Lower leg skin (tissue), 4 donors: ENCODE results near the gene S100A7A. TPM values are rescaled to one million over a fixed set of nuclear protein-coding genes. Genes with fewer than 3 reads are reported as not detected.
A peak's percentile ranks its signal among the peaks of the same experiment; 100 is the strongest.

Source experiments
- DNase-seq, 2 donors: peaks; one replicate each; pipeline ENCODE4 v3.0.0-alpha.2; 2019; ENCODE audit warnings: low spot score in 2 of 2
- H3K4me3 ChIP-seq: fragments of 200-600 bp; sonication (generic); 2 replicates; pipeline ENCODE4 v1.5.1; 2017; ENCODE audit warnings: mild to moderate bottlenecking, low read depth; ENCODE audit not compliant: poor library complexity, severe bottlenecking
- POLR2A ChIP-seq, 2 donors: fragments of 450-650 bp; IDR thresholded peaks; one replicate each; pipeline ENCODE4 v1.6.1; 2016 to 2017; ENCODE audit warnings: antibody characterized with exemption in 2 of 2, mild to moderate bottlenecking in 1 of 2, moderate library complexity in 1 of 2
- WGBS, 2 donors: methylation state at CpG; one replicate each; pipeline ENCODE4 v1.1.5; 2018; 5-methylcytosine and 5-hydroxymethylcytosine counted together
- intact Hi-C: fragments of 100-400 bp; cut with DNase I; formaldehyde crosslinking; loops from one replicate; pipeline ENCODE4 v1.15.0; 2023; ENCODE audit warnings: low total_unique reads
- total RNA-seq, 4 donors: library from RNA; depleted of rRNA; stranded (reverse); fragments of >200 nt; gene quantifications; one replicate each; pipeline ENCODE4 v1.1.0, GENCODE V29; 2016
- TF ChIP-seq, protein P1 (sequence below), 3 donors: fragments of 450-650 bp; IDR thresholded peaks; one replicate each; pipeline ENCODE4 v1.5.1; 2016; ENCODE audit warnings: antibody characterized with exemption in 3 of 3, mild to moderate bottlenecking in 3 of 3, moderate library complexity in 2 of 3

S100A7A gene
- total RNA-seq, 4 donors from 2014 or later = not detected

DNA sequence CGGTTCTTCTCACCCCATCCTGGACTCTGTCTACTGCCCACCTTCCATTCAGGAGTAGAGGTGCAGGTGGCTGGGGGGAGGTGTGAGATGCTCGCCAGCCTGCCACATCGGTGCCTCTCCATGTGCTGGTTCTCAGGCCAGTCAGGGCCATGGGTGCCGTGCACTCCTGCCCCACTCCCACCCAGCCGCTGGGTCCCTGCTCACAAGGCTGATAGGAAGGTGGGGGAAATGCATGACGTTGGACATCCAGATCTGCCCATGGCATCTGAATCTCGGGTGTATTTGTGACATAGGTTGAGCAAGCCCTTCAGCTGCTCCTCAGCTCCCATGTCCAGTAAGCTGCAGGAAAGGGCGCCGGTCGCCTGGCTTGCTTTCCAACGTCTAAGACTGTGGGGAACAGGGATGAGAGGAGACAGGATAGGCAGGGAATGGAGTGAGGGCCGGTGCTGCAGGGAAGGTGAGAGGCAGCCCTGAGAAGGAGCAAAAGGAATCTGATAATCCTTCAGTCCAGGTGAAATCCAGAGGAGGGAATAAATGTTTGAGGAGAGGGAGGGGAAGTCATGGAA, 11.8 kb downstream of the S100A7A start:
- H3K4me3 ChIP-seq = no peak overlapping the region
- TF ChIP-seq, protein P1, sequence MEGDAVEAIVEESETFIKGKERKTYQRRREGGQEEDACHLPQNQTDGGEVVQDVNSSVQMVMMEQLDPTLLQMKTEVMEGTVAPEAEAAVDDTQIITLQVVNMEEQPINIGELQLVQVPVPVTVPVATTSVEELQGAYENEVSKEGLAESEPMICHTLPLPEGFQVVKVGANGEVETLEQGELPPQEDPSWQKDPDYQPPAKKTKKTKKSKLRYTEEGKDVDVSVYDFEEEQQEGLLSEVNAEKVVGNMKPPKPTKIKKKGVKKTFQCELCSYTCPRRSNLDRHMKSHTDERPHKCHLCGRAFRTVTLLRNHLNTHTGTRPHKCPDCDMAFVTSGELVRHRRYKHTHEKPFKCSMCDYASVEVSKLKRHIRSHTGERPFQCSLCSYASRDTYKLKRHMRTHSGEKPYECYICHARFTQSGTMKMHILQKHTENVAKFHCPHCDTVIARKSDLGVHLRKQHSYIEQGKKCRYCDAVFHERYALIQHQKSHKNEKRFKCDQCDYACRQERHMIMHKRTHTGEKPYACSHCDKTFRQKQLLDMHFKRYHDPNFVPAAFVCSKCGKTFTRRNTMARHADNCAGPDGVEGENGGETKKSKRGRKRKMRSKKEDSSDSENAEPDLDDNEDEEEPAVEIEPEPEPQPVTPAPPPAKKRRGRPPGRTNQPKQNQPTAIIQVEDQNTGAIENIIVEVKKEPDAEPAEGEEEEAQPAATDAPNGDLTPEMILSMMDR (IDR thresholded peaks at IDR 0.05) = no peak
- TF ChIP-seq POLR2A (IDR thresholded peaks at IDR 0.05) = no peak
- peak in 1 of 2 donors; percentile 70 for DNase-seq
- intact Hi-C loops = no loop called here
- 83 to 84% methylated on average over 12 of the region's 12 CpGs for WGBS, 2 donors

DNA sequence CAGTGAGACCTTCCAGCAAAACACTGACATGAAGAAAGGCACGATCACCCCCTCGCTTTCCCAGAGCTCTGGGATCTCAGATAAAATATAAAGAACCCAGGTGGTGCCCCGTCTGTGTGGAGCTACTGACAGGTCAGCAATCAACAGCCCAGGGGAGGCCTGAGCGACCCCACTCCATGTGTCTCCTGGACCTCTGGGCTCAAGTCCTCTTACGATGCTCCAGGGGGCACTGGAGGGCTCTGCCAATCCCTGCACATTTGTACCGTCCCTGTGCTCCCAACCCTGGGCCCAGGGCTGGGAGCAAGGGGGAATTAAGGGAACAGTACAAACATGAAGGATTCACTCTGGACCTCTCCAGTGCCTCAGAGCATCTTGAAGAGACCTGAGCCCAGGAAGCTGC, 12.5 kb downstream of the S100A7A start:
- 62 to 79% methylated on average over 6 of the region's 6 CpGs for WGBS, 2 donors
- DNase-seq = peak in 1 of 2 donors; percentile 78
- TF ChIP-seq POLR2A (IDR thresholded peaks at IDR 0.05) = no peak
- TF ChIP-seq, protein P1 (IDR thresholded peaks at IDR 0.05) = no peak
- H3K4me3 ChIP-seq = no peak overlapping the region
- intact Hi-C loops = no loop called here

DNA sequence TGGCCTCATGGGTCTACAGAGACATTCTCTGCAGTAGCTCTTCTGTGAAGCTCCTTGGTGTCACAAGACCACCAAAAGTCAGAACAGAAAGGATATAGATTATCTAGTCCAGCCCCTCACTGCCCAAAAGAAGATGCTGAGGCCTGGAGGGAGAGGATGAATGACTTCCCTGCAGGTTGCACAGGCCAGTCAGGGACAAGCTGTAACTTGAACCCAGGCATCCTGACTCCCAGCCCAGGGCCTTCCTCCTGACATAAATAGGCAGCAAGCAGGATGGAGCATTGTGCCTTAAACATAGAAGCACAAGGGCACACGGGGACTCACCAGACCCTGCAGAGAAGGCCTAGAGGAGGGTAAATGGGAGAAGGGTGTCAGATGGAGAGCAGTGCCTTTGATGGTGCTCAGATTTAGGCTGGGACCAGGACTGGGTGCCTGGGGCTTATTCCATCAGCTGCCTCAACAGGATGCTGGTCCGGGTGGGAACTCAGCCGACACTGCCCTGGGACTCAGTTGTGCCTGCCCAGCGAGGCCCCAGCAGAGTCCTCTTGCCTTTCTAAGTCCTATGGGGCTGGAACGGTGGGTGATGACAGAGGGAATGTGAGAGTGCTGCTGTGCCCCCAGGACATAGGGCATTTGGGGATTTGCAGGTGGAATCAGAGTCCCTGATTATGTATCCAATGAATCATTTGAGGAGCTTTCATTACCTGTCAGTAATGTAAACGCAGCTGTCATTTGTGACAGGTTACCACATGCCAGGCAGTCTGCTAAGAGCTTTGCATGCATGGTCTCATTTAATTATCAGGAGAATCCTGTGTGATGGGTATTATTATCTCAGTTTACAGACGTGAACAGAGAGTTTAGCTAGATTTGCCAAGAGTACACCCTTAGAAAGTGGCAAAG, 13.2 kb downstream of the S100A7A start:
- no peak overlapping the region for H3K4me3 ChIP-seq
- no peak for TF ChIP-seq POLR2A (IDR thresholded peaks at IDR 0.05)
- TF ChIP-seq, protein P1 (IDR thresholded peaks at IDR 0.05) = no peak
- intact Hi-C loops = no loop called here
- 44 to 55% methylated on average over 7 of the region's 7 CpGs for WGBS, 2 donors
- peak in 1 of 2 donors; percentile 77 for DNase-seq

DNA sequence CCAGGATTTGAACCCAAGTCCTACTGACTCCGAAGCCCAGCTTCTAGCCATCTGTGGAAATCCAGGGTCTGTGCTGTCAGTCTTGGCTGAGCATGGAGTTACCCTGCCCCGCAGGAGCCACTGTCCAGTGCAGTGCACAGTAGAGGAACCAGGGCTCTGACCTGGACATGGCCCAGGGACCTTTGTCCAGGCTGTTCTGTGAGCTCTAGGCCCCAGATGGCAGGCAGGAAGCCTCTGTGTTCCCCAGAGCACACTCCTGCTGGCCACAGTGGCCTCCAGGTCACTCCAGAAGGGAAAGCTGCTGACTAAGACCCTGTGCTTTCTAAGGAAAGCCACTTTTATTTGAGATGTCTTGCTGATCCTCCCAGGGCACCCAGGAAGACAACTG, 13.8 kb downstream of the S100A7A start:
- DNase-seq = peak in 1 of 2 donors; percentile 6
- TF ChIP-seq POLR2A (IDR thresholded peaks at IDR 0.05) = no peak
- TF ChIP-seq, protein P1 (IDR thresholded peaks at IDR 0.05) = no peak
- intact Hi-C loops = no loop called here
- no peak overlapping the region for H3K4me3 ChIP-seq
- WGBS, 2 donors = 67 to 72% methylated on average over 1 to 2 of the region's 2 CpGs

DNA sequence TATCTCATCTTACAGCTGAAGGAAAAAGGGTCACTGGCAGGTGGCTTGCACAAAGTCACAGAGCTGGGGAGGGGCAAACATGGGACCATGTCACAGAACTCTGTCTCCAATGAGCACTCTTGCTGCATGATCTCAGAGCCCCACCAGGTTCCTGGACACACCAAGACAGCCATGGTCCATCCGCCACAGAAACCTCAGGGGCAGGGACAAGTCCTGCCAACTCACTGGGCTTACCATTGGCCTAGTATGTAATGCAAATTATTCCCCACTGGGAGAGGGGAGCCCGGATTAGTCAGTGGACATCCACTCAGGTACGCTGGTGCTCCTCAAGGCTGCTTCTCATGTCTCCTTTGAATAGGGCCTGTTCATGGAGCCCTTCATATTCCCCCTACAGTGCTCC, 14.2 kb downstream of the S100A7A start:
- TF ChIP-seq POLR2A (IDR thresholded peaks at IDR 0.05) = no peak
- TF ChIP-seq, protein P1 (IDR thresholded peaks at IDR 0.05) = no peak
- no peak overlapping the region for H3K4me3 ChIP-seq
- intact Hi-C loops = no loop called here
- peak in 1 of 2 donors; percentile 77 for DNase-seq
- WGBS, 2 donors = 83 to 86% methylated on average over 2 to 3 of the region's 3 CpGs
